ENCODE measurements around the gene MSRB1. TPM values are rescaled to one million over a fixed set of nuclear protein-coding genes. Genes with fewer than 3 reads are reported as not detected.

The MSRB1 gene
- total RNA-seq, 1 donor from 2014 or later: 23.7 TPM

DNA sequence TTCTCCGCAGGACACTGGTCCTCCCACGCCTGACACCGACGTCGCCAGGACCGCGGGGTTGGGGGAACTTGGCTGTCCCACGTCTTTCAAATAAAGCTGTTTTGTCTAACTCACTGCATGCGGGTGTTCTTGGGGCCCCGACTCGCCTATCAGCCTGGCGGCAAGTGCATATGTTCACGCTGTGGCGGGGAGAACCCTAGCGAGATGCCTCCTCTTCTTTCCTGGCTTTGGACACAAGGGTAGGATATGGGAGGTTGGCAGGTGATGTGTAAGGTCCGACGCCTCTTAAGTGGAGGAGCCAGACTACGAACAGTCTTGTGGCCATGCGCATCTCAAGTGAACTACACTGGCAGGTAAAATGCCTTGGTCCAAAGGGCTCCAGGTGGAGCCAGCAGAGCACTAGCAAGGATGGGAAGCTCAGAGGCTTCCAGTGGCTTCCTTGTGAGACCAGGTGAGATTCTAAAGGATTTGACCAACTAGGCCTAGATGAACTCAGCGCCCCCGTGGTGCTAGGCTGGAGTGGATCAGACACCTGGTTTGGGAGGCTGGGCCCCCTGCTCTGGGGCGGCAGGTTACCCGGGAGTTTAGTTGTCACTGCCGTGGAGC, 22.5 kb upstream of the MSRB1 start:
- Mint-ChIP-seq H3K27me3 (ENCODE audit: low read depth, unreplicated experiment) (no peaks in the 10 kb centered on the region), H3K36me3 (ENCODE audit: low read depth, unreplicated experiment) (peaks cover 20% of the 10 kb centered on the region), H3K9me3 (ENCODE audit: unreplicated experiment) (no peaks in the 10 kb centered on the region), H3K27ac (ENCODE audit: unreplicated experiment) (peak overlapping the region; percentile 95), H3K4me1 (ENCODE audit: low read depth, unreplicated experiment) (peaks cover 20% of the 10 kb centered on the region), H3K4me3 (ENCODE audit: unreplicated experiment) (peak overlapping the region; percentile 97)
- no peak for FAIRE-seq
- Histone ChIP-seq H3K4me2 (ENCODE audit: low read length) (peak overlapping the region; percentile 99), H3K27me3 (ENCODE audit: insufficient read depth, low read length) (no peaks in the 10 kb centered on the region), H3K27ac (ENCODE audit: low read depth, low read length) (peak overlapping the region; percentile 96), H3K9ac (ENCODE audit: low read length) (peak overlapping the region; percentile 92), H3K4me1 (ENCODE audit: insufficient read depth, low read length) (peaks cover 33% of the 10 kb centered on the region), H3K4me3 (ENCODE audit: insufficient read depth, low read depth, low read length) (peak overlapping the region; percentile 91), H2AFZ (ENCODE audit: low read depth, low read length) (peak overlapping the region; percentile 70), H3K9me3 (ENCODE audit: insufficient read depth, low read depth, low read length) (no peaks in the 10 kb centered on the region), H3K36me3 (ENCODE audit: insufficient read depth, low read length) (peaks cover 9% of the 10 kb centered on the region), H3K79me2 (ENCODE audit: insufficient read depth, low read length) (peaks cover 63% of the 10 kb centered on the region), H4K20me1 (ENCODE audit: insufficient read depth, low read length) (peaks cover 46% of the 10 kb centered on the region)
- DNase-seq (ENCODE audit: low read depth): no peak
- TF ChIP-seq, protein P1, sequence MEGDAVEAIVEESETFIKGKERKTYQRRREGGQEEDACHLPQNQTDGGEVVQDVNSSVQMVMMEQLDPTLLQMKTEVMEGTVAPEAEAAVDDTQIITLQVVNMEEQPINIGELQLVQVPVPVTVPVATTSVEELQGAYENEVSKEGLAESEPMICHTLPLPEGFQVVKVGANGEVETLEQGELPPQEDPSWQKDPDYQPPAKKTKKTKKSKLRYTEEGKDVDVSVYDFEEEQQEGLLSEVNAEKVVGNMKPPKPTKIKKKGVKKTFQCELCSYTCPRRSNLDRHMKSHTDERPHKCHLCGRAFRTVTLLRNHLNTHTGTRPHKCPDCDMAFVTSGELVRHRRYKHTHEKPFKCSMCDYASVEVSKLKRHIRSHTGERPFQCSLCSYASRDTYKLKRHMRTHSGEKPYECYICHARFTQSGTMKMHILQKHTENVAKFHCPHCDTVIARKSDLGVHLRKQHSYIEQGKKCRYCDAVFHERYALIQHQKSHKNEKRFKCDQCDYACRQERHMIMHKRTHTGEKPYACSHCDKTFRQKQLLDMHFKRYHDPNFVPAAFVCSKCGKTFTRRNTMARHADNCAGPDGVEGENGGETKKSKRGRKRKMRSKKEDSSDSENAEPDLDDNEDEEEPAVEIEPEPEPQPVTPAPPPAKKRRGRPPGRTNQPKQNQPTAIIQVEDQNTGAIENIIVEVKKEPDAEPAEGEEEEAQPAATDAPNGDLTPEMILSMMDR (IDR thresholded peaks at IDR 0.05; ENCODE audit: insufficient read depth, low read depth, low read length): no peak
- no peak for TF ChIP-seq EZH2 (IDR thresholded peaks at IDR 0.05; ENCODE audit: insufficient read depth, low read length)

GRCh38 chr16:1964506-1965395, 21.8 kb upstream of the MSRB1 start, which contains the start of gene RPS2:
Gene RPS2 (minus strand): TSS chr16:1964826. CDS start chr16:1964625, 201 bp downstream.
- peak within 1 kb of the TSS; percentile 70 for H2AFZ ChIP-seq (ENCODE audit: low read depth, low read length)
- H3K4me3 Mint-ChIP-seq (ENCODE audit: unreplicated experiment): peak within 1 kb of the TSS; percentile 97

More at GRCh38 chr16:1964506-1965395, 21.8 kb upstream of the MSRB1 start, which contains the start of gene RPS2:
- Histone ChIP-seq H3K36me3 (ENCODE audit: insufficient read depth, low read length) (peaks cover 9% of the 10 kb centered on the region), H3K79me2 (ENCODE audit: insufficient read depth, low read length) (peaks cover 70% of the 10 kb centered on the region), H3K4me2 (ENCODE audit: low read length) (peak within 1 kb of the TSS; percentile 99), H3K27me3 (ENCODE audit: insufficient read depth, low read length) (no peaks in the 10 kb centered on the region), H3K4me1 (ENCODE audit: insufficient read depth, low read length) (peaks cover 37% of the 10 kb centered on the region), H4K20me1 (ENCODE audit: insufficient read depth, low read length) (peaks cover 49% of the 10 kb centered on the region), H3K9me3 (ENCODE audit: insufficient read depth, low read depth, low read length) (no peaks in the 10 kb centered on the region), H3K4me3 (ENCODE audit: insufficient read depth, low read depth, low read length) (peak within 1 kb of the TSS; percentile 91), H3K9ac (ENCODE audit: low read length) (peak within 1 kb of the TSS; percentile 92), H3K27ac (ENCODE audit: low read depth, low read length) (peak within 1 kb of the TSS; percentile 96)
- Mint-ChIP-seq H3K4me1 (ENCODE audit: low read depth, unreplicated experiment) (peaks cover 20% of the 10 kb centered on the region), H3K9me3 (ENCODE audit: unreplicated experiment) (no peaks in the 10 kb centered on the region), H3K27me3 (ENCODE audit: low read depth, unreplicated experiment) (no peaks in the 10 kb centered on the region), H3K36me3 (ENCODE audit: low read depth, unreplicated experiment) (peaks cover 20% of the 10 kb centered on the region), H3K27ac (ENCODE audit: unreplicated experiment) (peak within 1 kb of the TSS; percentile 95)
- FAIRE-seq (no peak), DNase-seq (ENCODE audit: low read depth) (peak; percentile 92)
- TF ChIP-seq, protein P1 (IDR thresholded peaks at IDR 0.05; ENCODE audit: insufficient read depth, low read depth, low read length): no peak
- no peak for TF ChIP-seq EZH2 (IDR thresholded peaks at IDR 0.05; ENCODE audit: insufficient read depth, low read length)

Measured in astrocyte (in vitro differentiated cells and primary cell).